22Rv1 (cell line): ENCODE data around the gene DIPK1B.

ENCODE experiments used
- H3K27ac ChIP-seq: fragments of 450-650 bp; 2 replicates; pipeline ENCODE4 v1.5.1; 2017
- CTCF ChIP-seq: fragments of 450-650 bp; IDR thresholded peaks from 2 replicates; pipeline ENCODE4 v1.5.1; 2017; ENCODE audit warnings: mild to moderate bottlenecking
- ZFX ChIP-seq: fragments of 450-650 bp; IDR thresholded peaks from 2 replicates; pipeline ENCODE4 v1.6.1; 2017; ENCODE audit warnings: antibody characterized with exemption, borderline replicate concordance

The DIPK1B gene

DNA sequence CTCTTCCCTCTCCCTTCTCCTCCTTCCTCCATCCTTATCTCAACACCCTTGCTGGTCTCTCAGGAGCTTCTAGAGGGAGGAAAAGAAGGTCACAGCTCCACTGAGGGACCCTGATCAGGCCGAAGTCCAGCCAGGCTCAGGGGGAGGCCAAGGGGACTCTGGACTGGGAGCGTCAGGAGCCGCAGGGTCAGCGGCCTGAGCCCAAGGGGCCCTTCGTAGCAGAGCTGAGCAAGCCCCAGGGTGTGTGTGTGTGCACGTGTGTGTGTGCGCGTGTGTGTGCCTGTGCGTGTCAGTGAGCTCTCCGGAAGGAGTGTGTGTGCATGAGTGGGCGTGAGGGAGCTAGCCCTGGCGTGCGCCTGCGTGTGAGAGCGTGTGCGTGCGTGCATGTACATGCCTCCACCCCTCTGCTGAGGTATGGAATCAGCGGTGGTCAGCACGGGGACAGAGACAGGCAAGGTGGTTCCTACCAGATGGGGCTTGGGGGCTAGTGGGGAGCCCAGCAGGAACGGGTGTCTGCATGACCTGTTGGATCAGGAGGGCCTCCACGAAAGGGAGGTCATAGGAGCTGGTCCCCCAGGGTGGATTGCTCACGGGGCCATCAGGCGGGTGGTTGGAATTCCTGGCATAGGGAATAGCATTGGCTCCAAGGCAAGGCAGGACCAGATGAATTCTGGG is 15.1 kb upstream of the DIPK1B start:
- peak overlapping the region; percentile 43; the same call in 1 of the 2 replicates for H3K27ac ChIP-seq
- TF ChIP-seq ZFX (no peak), CTCF (no peak)

DNA sequence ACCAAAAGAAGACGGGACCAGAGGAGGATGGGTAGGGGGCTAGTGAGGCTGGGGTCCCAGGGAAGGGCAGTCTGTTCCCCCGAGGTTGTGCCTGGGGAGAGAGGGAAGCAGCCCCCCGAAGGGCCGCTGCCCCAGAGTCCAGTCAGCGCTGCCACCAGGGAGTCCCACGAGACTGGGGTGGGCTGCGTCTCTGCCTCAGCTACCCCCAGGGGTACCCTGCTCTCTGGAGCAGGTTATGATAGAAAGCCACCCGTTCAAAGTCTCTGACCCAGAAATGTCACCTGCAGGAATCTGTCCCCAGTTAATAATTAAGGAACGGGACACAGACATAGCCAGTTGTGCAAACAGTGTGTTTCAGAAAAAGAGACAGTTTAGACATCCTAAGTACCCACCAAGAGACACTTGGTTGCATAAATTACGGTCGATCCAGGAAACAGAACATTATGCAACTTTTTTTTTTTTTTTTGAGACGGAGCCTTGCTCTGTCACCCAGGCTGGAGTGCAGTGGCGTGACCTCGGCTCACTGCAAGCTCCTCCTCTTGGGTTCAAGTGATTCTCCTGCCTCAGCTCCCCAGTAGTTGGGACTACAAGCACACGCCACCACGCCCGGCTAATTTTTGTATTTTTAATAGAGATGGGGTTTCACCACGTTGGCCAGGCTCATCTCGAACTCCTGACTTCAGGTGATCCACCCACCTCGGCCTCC is 14.4 kb upstream of the DIPK1B start:
- peak overlapping the region; percentile 43; the same call in 1 of the 2 replicates for H3K27ac ChIP-seq
- TF ChIP-seq ZFX (no peak), CTCF (no peak)

GRCh38 chr9:136698635-136699246 is 13.6 kb upstream of the DIPK1B start:
- no peak overlapping the region for H3K27ac ChIP-seq
- TF ChIP-seq CTCF (no peak), ZFX (no peak)

GRCh38 chr9:136700304-136700703 is 12.1 kb upstream of the DIPK1B start:
- H3K27ac ChIP-seq, result no peak overlapping the region
- TF ChIP-seq ZFX, result no peak
- no peak for TF ChIP-seq CTCF

- no peak for TF ChIP-seq ZFX
- no peak for TF ChIP-seq CTCF
- no peak overlapping the region for H3K27ac ChIP-seq
These were observed 11.3 kb upstream of the DIPK1B start for GRCh38 chr9:136700959-136701667.

GRCh38 chr9:136701668-136702053 is 10.7 kb upstream of the DIPK1B start:
- TF ChIP-seq CTCF (no peak), ZFX (no peak)
- no peak overlapping the region for H3K27ac ChIP-seq
